OCI-LY3 (cell line): ENCODE measurements around the gene TRPT1.
A peak's percentile ranks its signal among the peaks of the same experiment; 100 is the strongest.

Experiments used
- H2AFZ ChIP-seq: fragments of 200-600, 300-600 bp; shearing (Covaris generic); 2 replicates; pipeline ENCODE4 v1.6.0; 2014; ENCODE audit warnings: antibody characterized with exemption, low read depth, low read length
- H3K27ac ChIP-seq: fragments of 200-600, 300-600 bp; sonication (generic); 2 replicates; pipeline ENCODE4 v1.5.1; 2014; ENCODE audit warnings: mild to moderate bottlenecking, low read length, moderate library complexity, mixed read lengths
- H3K27me3 ChIP-seq: fragments of 200-600, 300-600 bp; sonication (generic); 2 replicates; pipeline ENCODE4 v1.6.1; 2014; ENCODE audit warnings: low read depth, low read length, mixed read lengths
- H3K36me3 ChIP-seq: fragments of 200-600, 300-600 bp; sonication (generic); replicated peaks from 2 replicates; pipeline ENCODE3; 2014; ENCODE audit warnings: low read depth, low read length, mixed read lengths
- H3K4me1 ChIP-seq: fragments of 300-600, 200-600 bp; sonication (generic); 2 replicates; pipeline ENCODE4 v1.6.1; 2014; ENCODE audit warnings: low read length, mixed read lengths
- H3K4me2 ChIP-seq: fragments of 200-600, 300-600 bp; sonication (generic); 2 replicates; pipeline ENCODE4 v1.6.1; 2014; ENCODE audit warnings: low read length, mixed read lengths
- H3K4me3 ChIP-seq: fragments of 300-600, 200-600 bp; sonication (generic); 2 replicates; pipeline ENCODE4 v1.5.1; 2014; ENCODE audit warnings: antibody characterized with exemption, mild to moderate bottlenecking, low read length, moderate library complexity
- H3K79me2 ChIP-seq: fragments of 300-600, 200-600 bp; shearing (Covaris generic); 2 replicates; pipeline ENCODE4 v1.6.1; 2014; ENCODE audit warnings: mild to moderate bottlenecking, low read length, mixed read lengths
- H3K9ac ChIP-seq: fragments of 300-600, 200-600 bp; shearing (Covaris generic); 2 replicates; pipeline ENCODE4 v1.6.0; 2014; ENCODE audit warnings: mild to moderate bottlenecking, low read length, moderate library complexity
- H3K9me3 ChIP-seq: fragments of 200-600, 300-600 bp; shearing (Covaris generic); 2 replicates; pipeline ENCODE4 v1.6.1; 2014; ENCODE audit warnings: low read length, mixed read lengths; ENCODE audit not compliant: insufficient read depth
- H4K20me1 ChIP-seq: fragments of 200-600, 300-600 bp; sonication (generic); 2 replicates; pipeline ENCODE4 v1.6.1; 2016; ENCODE audit warnings: low read length, mixed read lengths; ENCODE audit not compliant: insufficient read depth
- EZH2phosphoT487 ChIP-seq: fragments of 200-600 bp; shearing (Covaris generic); IDR thresholded peaks from 2 replicates; pipeline ENCODE4 v1.6.1; 2018; ENCODE audit warnings: antibody characterized with exemption, mixed run types, low read depth
- TF ChIP-seq, protein P1 (sequence below): fragments of 200-600, 300-600 bp; sonication (generic); IDR thresholded peaks from 2 replicates; pipeline ENCODE4 v1.5.1; 2014; ENCODE audit warnings: antibody characterized with exemption, low read length, low read depth

Gene TRPT1

DNA sequence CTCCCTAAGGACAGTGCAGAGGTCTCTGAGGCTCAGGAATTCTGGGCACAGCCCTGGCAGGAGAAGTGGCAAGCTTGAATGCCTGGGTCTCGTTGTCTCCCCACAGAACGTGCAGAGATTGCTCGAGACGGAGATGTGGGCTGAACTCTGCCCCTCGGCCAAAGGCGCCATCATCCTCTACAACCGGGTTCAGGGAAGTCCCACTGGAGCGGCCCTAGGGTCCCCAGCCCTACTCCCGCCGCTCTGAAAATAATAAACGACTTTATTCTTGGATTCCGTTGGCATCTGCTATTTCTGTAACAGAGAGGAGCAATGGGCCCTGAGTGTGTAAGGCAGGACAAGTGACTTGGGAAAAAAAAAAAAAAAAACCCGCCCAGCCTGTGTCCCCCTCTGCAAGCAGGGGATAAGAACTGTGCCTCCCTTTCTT lies 3.8 kb upstream of the TRPT1 start:
- H3K9ac ChIP-seq: peak overlapping the region; percentile 84
- TF ChIP-seq, protein P1, sequence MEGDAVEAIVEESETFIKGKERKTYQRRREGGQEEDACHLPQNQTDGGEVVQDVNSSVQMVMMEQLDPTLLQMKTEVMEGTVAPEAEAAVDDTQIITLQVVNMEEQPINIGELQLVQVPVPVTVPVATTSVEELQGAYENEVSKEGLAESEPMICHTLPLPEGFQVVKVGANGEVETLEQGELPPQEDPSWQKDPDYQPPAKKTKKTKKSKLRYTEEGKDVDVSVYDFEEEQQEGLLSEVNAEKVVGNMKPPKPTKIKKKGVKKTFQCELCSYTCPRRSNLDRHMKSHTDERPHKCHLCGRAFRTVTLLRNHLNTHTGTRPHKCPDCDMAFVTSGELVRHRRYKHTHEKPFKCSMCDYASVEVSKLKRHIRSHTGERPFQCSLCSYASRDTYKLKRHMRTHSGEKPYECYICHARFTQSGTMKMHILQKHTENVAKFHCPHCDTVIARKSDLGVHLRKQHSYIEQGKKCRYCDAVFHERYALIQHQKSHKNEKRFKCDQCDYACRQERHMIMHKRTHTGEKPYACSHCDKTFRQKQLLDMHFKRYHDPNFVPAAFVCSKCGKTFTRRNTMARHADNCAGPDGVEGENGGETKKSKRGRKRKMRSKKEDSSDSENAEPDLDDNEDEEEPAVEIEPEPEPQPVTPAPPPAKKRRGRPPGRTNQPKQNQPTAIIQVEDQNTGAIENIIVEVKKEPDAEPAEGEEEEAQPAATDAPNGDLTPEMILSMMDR: no peak
- no peak for TF ChIP-seq EZH2phosphoT487
- H4K20me1 ChIP-seq: no peaks in the 10 kb centered on the region
- H3K27me3 ChIP-seq: no peaks in the 10 kb centered on the region
- H3K4me3 ChIP-seq: peak overlapping the region; percentile 89
- H3K4me1 ChIP-seq: peaks cover 26% of the 10 kb centered on the region
- H3K4me2 ChIP-seq: peak overlapping the region; percentile 93
- peaks cover 17% of the 10 kb centered on the region for H3K79me2 ChIP-seq
- H3K27ac ChIP-seq: peak overlapping the region; percentile 12; the same call in 1 of the 2 replicates
- H2AFZ ChIP-seq: no peak overlapping the region
- no peaks in the 10 kb centered on the region for H3K36me3 ChIP-seq
- H3K9me3 ChIP-seq: no peaks in the 10 kb centered on the region

GRCh38 chr11:64229090-64229743 lies 3.2 kb upstream of the TRPT1 start:
- H3K4me3 ChIP-seq: 0 out of 2 replicates have a peak overlapping the region, but pooled peaks have one; percentile 89
- no peak overlapping the region for H3K27ac ChIP-seq
- H3K79me2 ChIP-seq: peaks cover 17% of the 10 kb centered on the region
- peaks cover 26% of the 10 kb centered on the region for H3K4me1 ChIP-seq
- H3K27me3 ChIP-seq: no peaks in the 10 kb centered on the region
- no peak overlapping the region for H2AFZ ChIP-seq
- TF ChIP-seq EZH2phosphoT487: no peak
- TF ChIP-seq, protein P1: no peak
- H3K4me2 ChIP-seq: peak overlapping the region; percentile 93
- no peaks in the 10 kb centered on the region for H3K36me3 ChIP-seq
- H4K20me1 ChIP-seq: no peaks in the 10 kb centered on the region
- no peak overlapping the region for H3K9ac ChIP-seq
- H3K9me3 ChIP-seq: no peaks in the 10 kb centered on the region

DNA sequence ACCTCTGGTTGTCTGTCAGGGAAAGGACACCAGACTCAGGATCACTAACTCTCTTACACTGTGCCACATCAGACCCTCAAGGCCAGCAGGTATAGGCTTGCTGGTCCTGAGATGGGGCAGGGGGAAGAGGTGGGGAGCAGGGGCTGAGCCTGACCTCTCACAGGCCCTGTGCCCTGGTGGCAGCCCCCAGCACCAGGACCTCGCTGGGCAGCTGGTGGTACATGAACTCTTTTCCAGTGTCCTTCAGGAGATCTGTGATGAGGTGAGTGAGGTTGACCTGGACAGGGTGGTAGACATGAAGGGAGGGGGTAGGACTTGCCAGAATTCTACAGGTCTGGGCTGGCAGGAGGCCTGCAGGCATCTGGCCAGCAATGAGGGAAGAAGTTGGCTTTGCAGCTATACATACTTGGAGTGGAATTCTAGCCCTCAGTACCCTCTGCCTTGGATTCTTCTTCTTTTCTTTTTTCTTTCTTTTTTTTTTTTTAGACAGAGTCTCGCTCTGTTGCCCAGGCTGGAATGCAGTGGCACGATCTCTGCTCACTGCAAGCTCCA lies 1.5 kb upstream of the TRPT1 start:
- peak overlapping the region; percentile 96 for H3K9ac ChIP-seq
- TF ChIP-seq, protein P1: no peak
- no peak for TF ChIP-seq EZH2phosphoT487
- H3K27ac ChIP-seq: no peak overlapping the region

GRCh38 chr11:64226507-64227051 lies 593 bp upstream of the TRPT1 start:
- Histone ChIP-seq H3K4me2 (peak overlapping the region; percentile 76), H2AFZ (peak overlapping the region; percentile 13; the same call in 1 of the 2 replicates), H4K20me1 (no peaks in the 10 kb centered on the region), H3K9ac (peak overlapping the region; percentile 96), H3K9me3 (no peaks in the 10 kb centered on the region), H3K27ac (peak overlapping the region; percentile 64), H3K79me2 (peaks cover 17% of the 10 kb centered on the region), H3K36me3 (peaks cover 4% of the 10 kb centered on the region), H3K27me3 (no peaks in the 10 kb centered on the region), H3K4me1 (peaks cover 19% of the 10 kb centered on the region), H3K4me3 (peak overlapping the region; percentile 95)
- TF ChIP-seq EZH2phosphoT487: no peak
- TF ChIP-seq, protein P1: no peak

More for the DNA sequence above, 1.5 kb upstream of the TRPT1 start:
- H3K9me3 ChIP-seq: no peaks in the 10 kb centered on the region
- peaks cover 17% of the 10 kb centered on the region for H3K79me2 ChIP-seq
- peak overlapping the region; percentile 95 for H3K4me3 ChIP-seq
- no peak overlapping the region for H2AFZ ChIP-seq
- H3K4me2 ChIP-seq: peak overlapping the region; percentile 76
- no peaks in the 10 kb centered on the region for H4K20me1 ChIP-seq
- no peaks in the 10 kb centered on the region for H3K27me3 ChIP-seq
- H3K36me3 ChIP-seq: peaks cover 4% of the 10 kb centered on the region
- H3K4me1 ChIP-seq: peaks cover 19% of the 10 kb centered on the region
